OCI-LY1 (cell line): ENCODE measurements around the gene ZNF319.

Experiments used
- H2AFZ ChIP-seq: fragments of 200-600 bp; sonication (generic), shearing (Covaris generic); 2 replicates; pipeline ENCODE4 v1.6.0; 2014; ENCODE audit warnings: antibody characterized with exemption, mild to moderate bottlenecking, low read length
- H3F3A ChIP-seq: fragments of 200-600 bp; sonication (generic), shearing (Covaris generic); 2 replicates; pipeline ENCODE4 v1.6.0; 2014; ENCODE audit warnings: mild to moderate bottlenecking, antibody characterized with exemption, low read length, moderate library complexity; ENCODE audit not compliant: insufficient read depth
- H3K27ac ChIP-seq: fragments of 200-600 bp; sonication (generic); 2 replicates; pipeline ENCODE4 v1.5.1; 2014; ENCODE audit warnings: low read length, mixed run types, mild to moderate bottlenecking, low read depth; ENCODE audit not compliant: poor library complexity, severe bottlenecking
- H3K27me3 ChIP-seq: fragments of 200-600 bp; sonication (generic); 2 replicates; pipeline ENCODE4 v1.6.0; 2014; ENCODE audit warnings: antibody characterized with exemption, mild to moderate bottlenecking, low read length, moderate library complexity; ENCODE audit not compliant: insufficient read depth
- H3K36me3 ChIP-seq: fragments of 200-600 bp; sonication (generic); 2 replicates; pipeline ENCODE4 v1.6.1; 2014; ENCODE audit warnings: mild to moderate bottlenecking, antibody characterized with exemption, low read length, moderate library complexity, mixed read lengths; ENCODE audit not compliant: insufficient read depth
- H3K4me1 ChIP-seq: fragments of 200-600 bp; sonication (generic); 2 replicates; pipeline ENCODE4 v1.5.1; 2014; ENCODE audit warnings: mild to moderate bottlenecking, low read length, moderate library complexity; ENCODE audit not compliant: insufficient read depth, severe bottlenecking
- H3K4me2 ChIP-seq: fragments of 200-600 bp; sonication (generic), shearing (Covaris generic); 2 replicates; pipeline ENCODE4 v1.6.1; 2014; ENCODE audit warnings: low read length
- H3K4me3 ChIP-seq: fragments of 200-600 bp; sonication (generic); 2 replicates; pipeline ENCODE4 v1.5.1; 2014; ENCODE audit warnings: low read length, low read depth, mild to moderate bottlenecking, mixed read lengths; ENCODE audit not compliant: poor library complexity, severe bottlenecking
- H3K79me2 ChIP-seq: fragments of 200-600 bp; shearing (Covaris generic); 2 replicates; pipeline ENCODE4 v1.6.1; 2016; ENCODE audit warnings: mixed run types, low read length, mixed read lengths; ENCODE audit not compliant: insufficient read depth
- H3K9ac ChIP-seq: fragments of 200-600 bp; sonication (generic), shearing (Covaris generic); 2 replicates; pipeline ENCODE4 v1.6.1; 2014; ENCODE audit warnings: mild to moderate bottlenecking, low read length, mixed read lengths
- H3K9me2 ChIP-seq: fragments of 200-600 bp; sonication (generic), shearing (Covaris generic); 2 replicates; pipeline ENCODE4 v1.6.1; 2014; ENCODE audit warnings: low read depth, mild to moderate bottlenecking, low read length, mixed read lengths
- H3K9me3 ChIP-seq: fragments of 200-600 bp; shearing (Covaris generic); 2 replicates; pipeline ENCODE4 v1.6.1; 2014; ENCODE audit warnings: low read length, mixed read lengths
- H4K20me1 ChIP-seq: fragments of 200-600 bp; sonication (generic), shearing (Covaris generic); 2 replicates; pipeline ENCODE4 v1.6.0; 2016; ENCODE audit warnings: mild to moderate bottlenecking, low read length; ENCODE audit not compliant: insufficient read depth
- EZH2 ChIP-seq: fragments of 200-600 bp; sonication (generic), shearing (Covaris generic); IDR thresholded peaks from 2 replicates; pipeline ENCODE4 v1.8.0; 2017; ENCODE audit warnings: borderline replicate concordance, mixed run types, mild to moderate bottlenecking, antibody characterized with exemption, low read length, moderate library complexity, mixed read lengths
- TF ChIP-seq, protein P1 (sequence below): fragments of 200-600 bp; sonication (generic), shearing (Covaris generic); IDR thresholded peaks from 2 replicates; pipeline ENCODE4 v1.5.1; 2017; ENCODE audit warnings: mild to moderate bottlenecking, antibody characterized with exemption, low read length, moderate library complexity, mixed read lengths

Gene ZNF319

DNA sequence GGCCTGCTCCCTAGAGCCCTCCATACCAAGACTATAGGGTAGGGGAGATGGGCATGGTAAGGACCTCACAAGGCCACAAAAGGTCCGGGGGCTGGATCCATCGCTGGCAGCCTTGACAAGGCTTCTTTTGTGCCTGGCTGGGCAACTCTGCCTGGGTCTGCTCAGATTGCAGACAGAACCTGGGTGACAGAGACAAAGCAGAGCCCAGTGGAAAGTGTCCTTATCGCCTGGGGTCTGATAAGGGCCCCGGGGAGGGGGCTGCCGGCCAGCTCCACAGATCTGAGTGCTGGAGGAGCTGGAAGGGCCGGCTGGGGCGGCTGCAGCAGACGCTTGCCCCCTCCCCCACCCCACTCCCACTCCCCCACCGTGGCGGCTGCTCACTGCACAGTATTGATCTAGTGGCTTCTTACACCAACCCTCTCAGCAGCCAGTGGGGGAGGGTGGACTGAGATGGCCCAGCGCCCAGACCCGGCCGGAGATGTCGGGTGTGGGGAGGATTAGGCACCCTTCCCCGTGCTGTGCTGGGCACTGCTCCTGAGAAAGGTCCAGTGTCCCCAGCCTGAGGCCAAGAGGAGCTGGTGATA, 32.3 kb upstream of the ZNF319 start:
- no peak overlapping the region for H3K4me3 ChIP-seq
- H3K36me3 ChIP-seq: no peaks in the 10 kb centered on the region
- no peak overlapping the region for H3K9ac ChIP-seq
- no peak overlapping the region for H3K27ac ChIP-seq
- H3K4me1 ChIP-seq: no peaks in the 10 kb centered on the region
- no peak overlapping the region for H3K4me2 ChIP-seq
- H4K20me1 ChIP-seq: no peaks in the 10 kb centered on the region
- TF ChIP-seq EZH2: no peak
- H2AFZ ChIP-seq: no peak overlapping the region
- H3K79me2 ChIP-seq: no peaks in the 10 kb centered on the region
- no peaks in the 10 kb centered on the region for H3K27me3 ChIP-seq
- H3F3A ChIP-seq: no peaks in the 10 kb centered on the region
- no peaks in the 10 kb centered on the region for H3K9me3 ChIP-seq
- H3K9me2 ChIP-seq: no peaks in the 10 kb centered on the region

DNA sequence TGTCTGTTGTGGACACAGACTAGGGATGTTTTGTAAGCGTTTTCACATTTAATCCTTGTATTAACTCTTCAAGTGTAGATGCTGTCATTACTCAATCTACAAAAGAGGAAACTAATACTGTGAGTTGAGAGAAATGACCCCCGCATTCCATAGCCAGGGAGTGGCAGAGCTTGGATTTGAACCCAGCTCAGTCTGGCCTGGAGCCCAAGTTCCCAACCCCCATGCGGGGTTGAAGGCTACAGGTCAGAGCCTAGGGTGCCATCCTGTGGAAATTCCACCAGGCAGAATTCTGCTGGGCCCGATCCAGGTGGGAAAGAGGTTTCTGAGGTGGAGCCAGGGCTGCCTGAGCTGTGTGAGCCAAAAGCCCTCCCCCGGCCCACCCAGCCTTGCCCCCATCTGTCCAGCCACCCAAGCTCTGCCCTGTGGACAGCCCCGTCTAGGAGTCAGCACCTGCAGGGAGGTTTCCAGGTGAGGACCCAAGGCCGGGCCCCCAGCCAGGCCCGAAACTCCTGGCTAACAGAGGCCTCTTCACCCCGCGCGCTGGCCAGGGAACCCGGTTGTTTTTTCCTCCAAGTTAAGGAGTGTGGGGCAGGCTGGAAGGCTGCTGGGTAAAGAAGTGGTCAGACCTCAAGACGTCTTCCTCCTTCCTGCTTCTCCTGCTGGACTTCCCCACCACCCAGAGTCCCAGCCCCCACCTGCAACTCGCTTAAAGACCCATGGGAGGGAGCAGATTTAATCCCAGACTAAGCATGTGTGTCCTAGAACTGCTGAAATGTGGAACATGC, 30.7 kb upstream of the ZNF319 start:
- H2AFZ ChIP-seq: no peak overlapping the region
- H3K4me3 ChIP-seq: no peak overlapping the region
- no peaks in the 10 kb centered on the region for H3K9me3 ChIP-seq
- H3K4me1 ChIP-seq: peaks cover 8% of the 10 kb centered on the region
- no peaks in the 10 kb centered on the region for H3K79me2 ChIP-seq
- H3K36me3 ChIP-seq: no peaks in the 10 kb centered on the region
- no peak for TF ChIP-seq EZH2
- TF ChIP-seq, protein P1, sequence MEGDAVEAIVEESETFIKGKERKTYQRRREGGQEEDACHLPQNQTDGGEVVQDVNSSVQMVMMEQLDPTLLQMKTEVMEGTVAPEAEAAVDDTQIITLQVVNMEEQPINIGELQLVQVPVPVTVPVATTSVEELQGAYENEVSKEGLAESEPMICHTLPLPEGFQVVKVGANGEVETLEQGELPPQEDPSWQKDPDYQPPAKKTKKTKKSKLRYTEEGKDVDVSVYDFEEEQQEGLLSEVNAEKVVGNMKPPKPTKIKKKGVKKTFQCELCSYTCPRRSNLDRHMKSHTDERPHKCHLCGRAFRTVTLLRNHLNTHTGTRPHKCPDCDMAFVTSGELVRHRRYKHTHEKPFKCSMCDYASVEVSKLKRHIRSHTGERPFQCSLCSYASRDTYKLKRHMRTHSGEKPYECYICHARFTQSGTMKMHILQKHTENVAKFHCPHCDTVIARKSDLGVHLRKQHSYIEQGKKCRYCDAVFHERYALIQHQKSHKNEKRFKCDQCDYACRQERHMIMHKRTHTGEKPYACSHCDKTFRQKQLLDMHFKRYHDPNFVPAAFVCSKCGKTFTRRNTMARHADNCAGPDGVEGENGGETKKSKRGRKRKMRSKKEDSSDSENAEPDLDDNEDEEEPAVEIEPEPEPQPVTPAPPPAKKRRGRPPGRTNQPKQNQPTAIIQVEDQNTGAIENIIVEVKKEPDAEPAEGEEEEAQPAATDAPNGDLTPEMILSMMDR: no peak
- H3K27me3 ChIP-seq: no peaks in the 10 kb centered on the region
- no peak overlapping the region for H3K4me2 ChIP-seq
- no peaks in the 10 kb centered on the region for H3F3A ChIP-seq
- H3K27ac ChIP-seq: no peak overlapping the region
- H3K9ac ChIP-seq: no peak overlapping the region
- H3K9me2 ChIP-seq: no peaks in the 10 kb centered on the region
- H4K20me1 ChIP-seq: no peaks in the 10 kb centered on the region

DNA sequence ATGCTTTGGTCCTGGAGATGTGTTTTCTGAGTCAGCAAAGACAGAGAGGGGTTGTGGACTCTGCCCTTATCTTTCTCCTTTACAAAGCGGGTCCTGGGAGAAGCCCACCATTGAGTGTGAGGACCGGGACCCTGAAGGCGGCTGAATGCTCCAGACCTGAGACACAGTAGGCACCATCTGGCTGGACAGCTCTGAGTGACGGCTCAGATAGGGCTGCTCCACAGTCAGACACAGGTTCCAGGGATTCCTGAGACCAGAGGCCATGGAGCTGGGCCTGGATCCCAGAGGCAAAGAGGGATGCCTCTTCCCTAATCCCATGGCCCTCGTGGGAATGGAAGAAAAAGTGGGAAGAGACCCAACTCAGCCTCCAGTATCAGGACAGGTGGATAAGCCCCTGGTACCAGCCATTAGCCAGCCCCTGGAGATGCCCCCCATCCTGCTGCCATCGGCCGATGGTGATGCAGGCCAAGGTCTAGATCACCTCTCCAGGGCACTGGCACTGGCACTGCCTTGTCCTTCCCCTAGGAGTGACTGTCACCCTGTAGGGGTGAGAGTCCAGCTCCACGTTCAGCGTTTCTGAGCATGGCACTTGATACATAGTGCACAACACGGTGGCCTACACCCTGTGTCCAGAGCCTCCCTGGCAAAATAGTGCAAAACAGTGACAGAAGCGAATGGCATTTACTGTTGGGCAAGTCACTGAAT, 29.8 kb upstream of the ZNF319 start:
- Histone ChIP-seq H3K9me3 (no peaks in the 10 kb centered on the region), H3F3A (no peaks in the 10 kb centered on the region), H3K27ac (no peak overlapping the region), H3K4me1 (peaks cover 15% of the 10 kb centered on the region), H3K4me2 (no peak overlapping the region), H3K36me3 (no peaks in the 10 kb centered on the region), H3K4me3 (no peak overlapping the region), H3K9me2 (no peaks in the 10 kb centered on the region), H3K9ac (no peak overlapping the region), H2AFZ (no peak overlapping the region), H4K20me1 (no peaks in the 10 kb centered on the region), H3K27me3 (no peaks in the 10 kb centered on the region), H3K79me2 (no peaks in the 10 kb centered on the region)
- no peak for TF ChIP-seq EZH2
- TF ChIP-seq, protein P1: no peak
